C4-2B (cell line): ENCODE data around the gene SYTL3.

Experiments used
- H3K27ac ChIP-seq: fragments of 450-650 bp; 2 replicates; pipeline ENCODE4 v1.5.1; 2017
- ZFX ChIP-seq: fragments of 450-650 bp; IDR thresholded peaks from 2 replicates; pipeline ENCODE4 v1.6.1; 2017
- TF ChIP-seq, protein P1 (sequence below): fragments of 450-650 bp; conservative IDR thresholded peaks from 2 replicates; pipeline ENCODE4 v1.5.1; 2017; ENCODE audit warnings: mild to moderate bottlenecking

SYTL3 gene

DNA sequence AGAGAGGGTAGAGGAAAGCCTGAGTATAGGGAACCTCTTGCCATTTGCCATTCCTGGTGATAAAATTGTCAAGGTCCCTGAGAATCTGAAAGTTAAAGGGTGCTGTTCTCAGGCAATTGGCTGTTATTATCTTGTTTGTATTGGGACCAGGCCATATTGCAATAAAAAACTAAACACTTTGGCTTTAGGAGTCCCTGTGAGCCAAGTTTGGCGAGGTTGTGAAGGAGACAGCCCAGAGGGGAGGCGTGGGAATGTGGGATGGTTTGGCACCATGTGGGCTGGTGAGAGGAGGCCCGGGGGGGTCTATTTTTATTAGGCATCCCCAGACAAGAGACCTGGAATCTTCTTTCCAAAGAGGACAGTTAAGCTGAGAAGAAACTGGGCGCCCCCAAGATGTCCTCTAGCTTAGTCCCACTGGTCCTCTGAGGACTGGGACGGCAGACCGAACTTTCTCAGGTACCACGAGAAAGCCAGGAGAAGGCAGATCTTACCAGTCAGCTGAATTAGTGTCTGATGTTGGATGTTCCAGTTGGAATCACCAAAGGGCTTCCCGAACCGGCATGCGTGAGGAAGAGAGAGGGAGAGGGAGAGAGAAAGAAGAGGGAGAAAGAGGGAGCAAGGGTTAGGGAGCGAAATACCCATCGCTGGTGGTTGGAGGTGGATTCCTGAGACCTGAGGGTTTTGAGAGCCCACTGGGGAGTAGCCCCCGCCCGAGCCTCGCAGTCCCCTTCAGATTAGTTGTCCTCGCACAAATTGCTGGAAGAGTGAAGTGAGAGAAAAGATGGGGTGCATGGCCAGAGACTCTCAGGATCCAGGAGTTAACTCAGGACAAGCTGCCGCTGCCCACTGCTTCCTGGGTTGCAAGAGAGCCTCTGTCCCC lies 29.7 kb upstream of the SYTL3 start:
- TF ChIP-seq, protein P1, sequence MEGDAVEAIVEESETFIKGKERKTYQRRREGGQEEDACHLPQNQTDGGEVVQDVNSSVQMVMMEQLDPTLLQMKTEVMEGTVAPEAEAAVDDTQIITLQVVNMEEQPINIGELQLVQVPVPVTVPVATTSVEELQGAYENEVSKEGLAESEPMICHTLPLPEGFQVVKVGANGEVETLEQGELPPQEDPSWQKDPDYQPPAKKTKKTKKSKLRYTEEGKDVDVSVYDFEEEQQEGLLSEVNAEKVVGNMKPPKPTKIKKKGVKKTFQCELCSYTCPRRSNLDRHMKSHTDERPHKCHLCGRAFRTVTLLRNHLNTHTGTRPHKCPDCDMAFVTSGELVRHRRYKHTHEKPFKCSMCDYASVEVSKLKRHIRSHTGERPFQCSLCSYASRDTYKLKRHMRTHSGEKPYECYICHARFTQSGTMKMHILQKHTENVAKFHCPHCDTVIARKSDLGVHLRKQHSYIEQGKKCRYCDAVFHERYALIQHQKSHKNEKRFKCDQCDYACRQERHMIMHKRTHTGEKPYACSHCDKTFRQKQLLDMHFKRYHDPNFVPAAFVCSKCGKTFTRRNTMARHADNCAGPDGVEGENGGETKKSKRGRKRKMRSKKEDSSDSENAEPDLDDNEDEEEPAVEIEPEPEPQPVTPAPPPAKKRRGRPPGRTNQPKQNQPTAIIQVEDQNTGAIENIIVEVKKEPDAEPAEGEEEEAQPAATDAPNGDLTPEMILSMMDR: no peak
- no peak for TF ChIP-seq ZFX
- no peak overlapping the region for H3K27ac ChIP-seq

DNA sequence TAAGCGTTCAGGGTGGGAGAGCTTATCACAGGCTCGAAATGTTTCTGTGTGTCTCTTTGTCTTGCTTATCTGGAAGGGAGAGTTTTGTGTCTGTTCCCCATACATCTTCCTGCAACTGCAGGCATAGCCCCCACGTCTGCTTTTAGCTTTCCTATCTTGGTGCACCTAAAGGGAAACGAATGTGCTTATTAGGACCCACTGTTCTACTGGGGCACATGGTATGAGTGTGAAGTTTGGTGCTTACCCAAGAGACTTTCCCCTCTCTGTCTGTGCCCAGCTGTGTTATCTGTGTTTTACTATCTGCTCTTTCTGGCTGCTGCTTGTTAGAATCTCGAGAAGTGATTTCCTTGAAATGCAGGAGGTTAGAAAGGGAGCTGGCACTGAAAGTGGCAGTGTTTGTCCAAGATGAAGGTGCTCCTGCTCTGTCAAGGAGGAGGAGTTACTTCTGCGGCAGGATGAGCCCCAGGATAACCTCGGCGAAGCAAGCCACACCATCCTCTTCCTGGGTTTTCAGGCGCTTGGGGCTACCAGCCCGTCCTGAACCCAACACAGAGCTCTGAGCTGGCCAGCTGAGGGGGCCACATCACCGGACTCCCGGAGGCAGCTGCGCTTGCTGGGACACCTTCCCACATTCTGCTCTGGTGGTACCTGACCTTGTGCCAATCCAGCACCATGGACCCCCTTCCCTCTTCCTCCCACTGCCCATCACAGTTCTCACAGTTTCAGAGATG lies 28.7 kb upstream of the SYTL3 start:
- no peak overlapping the region for H3K27ac ChIP-seq

DNA sequence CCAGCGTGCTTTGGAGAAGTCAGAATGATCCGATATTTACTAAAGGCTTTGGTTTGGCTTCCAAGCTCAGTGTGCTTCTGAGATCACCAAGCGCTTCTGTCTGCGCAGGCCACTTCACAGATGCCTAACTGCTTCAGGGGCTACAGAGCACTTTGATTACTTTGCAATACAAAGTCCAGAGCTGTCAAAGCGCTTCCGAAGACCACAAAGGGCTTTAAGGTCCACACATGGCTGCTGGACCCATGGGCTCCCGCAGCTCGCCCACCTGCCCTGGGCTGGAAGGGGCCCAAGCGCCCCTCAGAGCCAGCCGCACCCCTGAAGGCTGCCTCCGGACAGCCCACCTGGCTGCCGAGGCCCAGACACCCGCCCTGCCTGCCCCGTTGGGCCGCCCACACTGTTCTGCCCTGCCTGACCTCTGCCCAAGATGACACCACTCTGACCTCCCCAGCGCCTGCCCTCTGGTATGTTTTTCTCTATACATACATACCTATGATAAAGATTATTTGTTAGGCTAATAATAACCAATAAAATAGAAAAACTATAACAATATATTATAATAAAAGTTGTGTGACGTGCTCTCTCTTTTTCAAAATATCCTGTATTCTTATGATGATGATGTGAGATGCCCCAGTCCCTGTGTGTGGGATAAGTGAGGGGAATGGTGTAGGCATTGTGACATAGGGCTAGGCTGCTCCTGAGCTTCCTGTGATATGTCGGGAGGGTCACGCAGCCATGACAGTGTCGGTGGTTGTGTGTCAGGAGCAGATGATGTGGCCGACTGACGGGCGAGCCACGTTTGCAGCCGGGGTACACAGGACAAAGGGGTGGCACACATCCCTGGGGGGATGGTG lies 27.9 kb upstream of the SYTL3 start:
- H3K27ac ChIP-seq: no peak overlapping the region
- no peak for TF ChIP-seq ZFX
- TF ChIP-seq, protein P1: no peak

More for the DNA sequence above, 28.7 kb upstream of the SYTL3 start:
- no peak for TF ChIP-seq ZFX
- TF ChIP-seq, protein P1: no peak

DNA sequence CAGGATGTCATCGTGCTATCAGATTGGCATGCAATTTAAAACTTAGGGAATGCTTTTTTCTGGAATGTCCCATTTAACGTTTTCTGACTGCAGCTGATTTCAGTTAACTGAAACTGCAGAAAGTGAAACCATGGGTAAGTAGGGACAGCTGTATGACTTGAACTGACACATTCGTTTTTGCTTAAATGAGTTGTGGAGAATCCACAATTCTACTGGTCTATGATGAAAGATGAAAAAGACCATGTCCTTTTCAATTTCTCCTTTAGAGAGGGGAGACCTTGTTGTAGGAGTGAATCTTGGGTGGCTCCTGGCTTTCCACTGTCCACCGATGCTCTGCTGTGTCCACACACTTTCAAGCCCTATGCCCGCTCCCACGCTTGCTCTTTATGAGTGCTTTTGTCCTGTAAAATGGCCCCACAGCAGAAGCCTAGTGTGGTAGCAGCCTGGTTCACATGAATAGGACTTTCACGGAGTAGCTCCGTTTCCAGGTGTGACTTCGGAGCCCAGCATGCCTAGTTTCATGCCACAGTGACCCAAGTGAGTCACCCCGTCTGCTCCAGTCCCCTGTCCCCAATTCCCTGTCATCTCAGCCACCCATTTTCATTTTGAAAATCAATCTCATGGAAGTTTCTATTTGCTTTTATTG lies 27.2 kb upstream of the SYTL3 start:
- no peak for TF ChIP-seq ZFX
- TF ChIP-seq, protein P1: no peak
- H3K27ac ChIP-seq: no peak overlapping the region

DNA sequence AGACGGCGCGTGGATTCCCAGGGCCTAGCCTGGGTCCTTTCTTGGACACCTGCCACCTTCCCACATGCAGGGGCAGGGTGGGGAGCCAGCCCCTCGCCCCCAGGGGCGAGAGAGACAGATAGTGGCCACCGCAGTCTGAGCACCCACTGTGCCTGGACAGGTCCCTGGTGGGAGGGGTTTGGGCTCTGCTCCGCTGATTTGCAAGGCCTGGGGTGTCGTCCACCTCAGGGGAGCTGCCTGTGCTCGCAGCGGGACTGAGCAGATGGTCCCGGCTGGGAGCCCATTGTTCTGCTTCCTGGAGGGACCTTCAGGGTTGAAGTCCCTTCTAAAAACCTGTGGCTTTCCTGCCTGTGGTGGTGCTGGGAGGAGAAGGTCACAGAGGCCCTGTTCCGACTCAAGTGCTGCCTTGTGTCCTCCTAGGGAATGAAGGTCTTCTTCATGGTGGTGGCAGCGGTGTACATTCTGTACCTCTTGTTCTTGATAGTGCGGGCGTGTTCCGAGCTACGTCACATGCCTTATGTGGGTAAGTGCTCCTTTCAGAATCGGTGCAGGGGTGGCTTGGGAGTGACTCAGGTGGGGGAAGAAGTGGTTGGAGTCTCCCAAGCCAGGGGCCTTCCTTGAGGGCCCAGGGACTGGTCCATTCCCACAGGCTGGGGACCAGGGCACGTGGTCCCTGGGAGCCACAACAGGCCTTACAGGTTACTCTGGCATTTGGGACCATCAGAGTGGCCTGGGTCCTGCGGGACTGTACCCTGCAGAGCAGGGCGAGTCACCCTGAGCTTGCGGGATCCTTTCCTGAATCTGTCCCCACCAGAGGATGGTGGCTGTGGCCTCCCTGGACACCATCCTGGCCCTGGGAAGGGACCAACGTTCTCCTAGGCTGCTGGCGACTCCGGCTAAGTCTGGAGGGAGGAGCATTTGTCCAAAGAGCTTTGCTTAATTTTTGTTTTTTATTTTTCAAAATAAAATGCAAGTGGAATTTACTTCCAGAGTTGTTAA lies 24.9 kb upstream of the SYTL3 start:
- no peak for TF ChIP-seq ZFX
- TF ChIP-seq, protein P1: no peak
- H3K27ac ChIP-seq: no peak overlapping the region

DNA sequence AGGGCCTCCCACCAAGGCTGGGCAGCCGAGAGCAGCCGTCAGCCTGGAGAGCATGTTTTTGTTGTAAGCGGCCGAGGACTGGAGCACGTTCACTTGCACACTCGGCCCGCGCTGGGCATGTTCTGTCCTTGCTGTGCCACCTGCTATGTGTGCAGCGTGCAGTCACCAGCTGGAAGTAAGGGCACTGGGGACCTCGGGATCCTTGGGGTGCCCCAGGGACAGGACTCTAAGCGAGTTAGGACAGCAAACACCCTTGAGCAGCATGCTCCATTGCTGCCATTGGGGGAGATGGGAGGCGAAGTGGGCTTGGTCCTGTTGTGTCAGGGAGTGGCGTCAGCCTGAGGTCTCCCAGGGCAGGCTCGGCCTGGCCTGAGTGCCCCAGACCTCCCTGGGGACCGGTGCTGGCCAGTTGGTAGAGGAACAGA lies 24.0 kb upstream of the SYTL3 start:
- H3K27ac ChIP-seq: no peak overlapping the region
- no peak for TF ChIP-seq ZFX
- TF ChIP-seq, protein P1: no peak
